Adrenal gland (tissue), 12 donors: Measurements from ENCODE around the gene TOP2A. TPM values are rescaled to one million over a fixed set of nuclear protein-coding genes. Genes with fewer than 3 reads are reported as not detected.

Source experiments
- DNase-seq, 7 donors: peaks; one replicate each; pipeline ENCODE4 v3.0.0-alpha.2; 2019 to 2020
- H3K27ac ChIP-seq, 5 donors: fragments of 200-600 bp; sonication (generic) in 4 of 5; 1 replicate in 3 of 5; 2 replicates in 2 of 5; pipeline versions ENCODE4 v1.5.1 to v1.8.0; 2016 to 2020; ENCODE audit warnings: mild to moderate bottlenecking in 1 of 5
- H3K27me3 ChIP-seq: fragments of 200-600 bp; 2 replicates; pipeline ENCODE4 v1.8.0; 2021
- H3K36me3 ChIP-seq, 2 donors: fragments of 200-600 bp; replicated peaks in 1 of 2; 1 replicate in 1 of 2; 2 replicates in 1 of 2; pipeline versions ENCODE4 v1.5.1 to v1.8.0; 2018 to 2022
- H3K4me1 ChIP-seq, 2 donors: fragments of 200-600 bp; replicated peaks in 1 of 2; 1 replicate in 1 of 2; 2 replicates in 1 of 2; pipeline versions ENCODE4 v1.5.1 to v1.8.0; 2018 to 2021
- H3K4me3 ChIP-seq, 4 donors: fragments of 200-600 bp; sonication (generic) in 3 of 4; one replicate each; pipeline ENCODE4 v1.5.1; 2016 to 2018
- H3K9me3 ChIP-seq, 3 donors: fragments of 200-600 bp; sonication (generic) in 1 of 3; replicated peaks in 1 of 3; 1 replicate in 2 of 3; 2 replicates in 1 of 3; pipeline versions ENCODE4 v1.5.1 to v1.8.0; 2016 to 2021
- POLR2A ChIP-seq, 2 donors: fragments of 450-650 bp; IDR thresholded peaks; one replicate each; pipeline ENCODE4 v1.6.1; 2017; ENCODE audit warnings: antibody characterized with exemption in 2 of 2, mild to moderate bottlenecking in 2 of 2, moderate library complexity in 1 of 2
- WGBS, 4 donors: extraction: QIAGEN DNeasy Blood & Tissue Kit in 2 of 4; methylation state at CpG; one replicate each; pipeline versions ENCODE4 v1.1.5 to v1.1.7; 2013 to 2017; 5-methylcytosine and 5-hydroxymethylcytosine counted together
- intact Hi-C, 2 donors: fragments of 100-400 bp; cut with DNase I; formaldehyde crosslinking; loops; one replicate each; pipeline versions ENCODE4 v1.14.1 to v1.15.0; 2022 to 2023
- polyA plus RNA-seq, 3 donors: library from polyadenylated mRNA; stranded (reverse); fragments of 200-250 nt in 2 of 3; fragments of 350-450 nt in 1 of 3; fragmentation: Illumina TruSeq in 1 of 3; extraction: RNeasy Lipid Tissue Mini Kit (QIAGEN cat#74804) in 1 of 3; gene quantifications; one replicate each; pipeline ENCODE4 v1.2.3, GENCODE V29; 2013 to 2014
- total RNA-seq, 9 donors: library from RNA; depleted of rRNA in 4 of 9; stranded (reverse); fragments of >200 nt in 4 of 9; fragments of 120-200 nt in 1 of 9; fragmentation: NEBNext Ultra II Directional in 1 of 9; extraction: Animal tissue kit (Norgen Biotek cat#: 25700) in 1 of 9; gene quantifications; one replicate each; pipeline versions ENCODE4 v1.1.0 to v1.2.4, GENCODE V29; 2013 to 2023
- TF ChIP-seq, protein P1 (sequence below), 6 experiments: fragments of 450-650 bp in 4 of 6; fragments of 200-600 bp in 2 of 6; sonication (generic) in 1 of 6; IDR thresholded peaks; 1 replicate in 5 of 6; 2 replicates in 1 of 6; pipeline versions ENCODE4 v1.5.1 to v1.8.0; 2016 to 2021; ENCODE audit warnings: antibody characterized with exemption in 6 of 6, mild to moderate bottlenecking in 2 of 6, moderate library complexity in 1 of 6
- donor health status: healthy with polysubstance abuse.
- donor health status: Bipolar disorder and iron deficiency.
- donor health status: DM: yes; HTN: yes; CAD: no.
- donor health status: DM: no; HTN: no; CAD: no.
- donor health status: DM: no; HTN: no; CAD: no.
- donor health status: DM: yes; HTN: yes; CAD: no.

TOP2A gene
- total and polyA plus RNA-seq, 12 donors = 0.32 to 51.1 (median 3.8) TPM

DNA sequence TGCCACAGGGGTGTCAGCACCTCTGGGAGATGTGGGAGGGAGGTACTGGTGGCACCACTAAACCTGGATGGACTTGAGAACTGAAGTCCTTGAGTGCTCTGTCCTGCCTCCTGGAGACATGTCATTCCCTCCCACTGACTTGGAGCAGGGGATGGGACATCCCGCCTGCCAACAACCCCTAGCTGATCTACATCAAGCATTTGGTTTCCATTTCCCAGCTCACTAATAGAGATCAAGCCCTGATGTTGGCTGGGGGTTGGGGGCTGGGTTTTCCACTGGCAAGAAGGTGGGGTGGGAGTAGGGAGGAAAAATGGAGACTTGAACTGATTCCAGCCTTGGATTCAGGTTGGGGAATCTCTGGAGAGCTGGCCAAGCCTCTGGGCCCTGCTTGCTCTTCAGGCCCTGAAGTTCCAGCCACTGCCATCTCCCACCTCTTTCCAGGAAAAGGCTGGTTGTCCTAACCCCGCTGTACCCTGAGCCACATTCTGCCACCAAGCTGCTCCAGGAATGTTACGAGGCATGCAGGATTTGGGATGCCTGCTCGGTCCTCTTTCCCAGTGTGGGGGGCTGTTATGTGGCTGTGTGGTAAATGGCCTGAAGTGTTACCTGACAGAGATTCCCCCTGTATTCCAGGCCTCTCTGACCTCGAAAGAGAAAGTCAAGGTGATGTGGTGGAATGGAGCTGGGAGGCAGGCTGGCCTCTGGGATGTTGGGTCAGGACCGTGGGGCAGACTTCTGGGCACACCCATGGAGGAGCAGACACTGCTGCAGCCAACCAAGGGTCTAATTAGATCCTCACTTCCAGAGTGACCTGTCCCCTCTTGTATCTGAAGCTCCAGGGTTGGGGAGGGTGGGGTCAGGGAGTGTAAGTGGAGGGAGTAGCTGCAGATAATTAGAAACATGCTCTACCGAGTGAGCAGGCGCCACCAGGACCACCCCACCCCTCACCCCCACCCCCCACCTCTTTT, 42.2 kb upstream of the TOP2A start:
- Histone ChIP-seq H3K9me3 (no peaks in the 10 kb centered on the region), H3K27me3 (no peaks in the 10 kb centered on the region), H3K4me1 (peaks cover 0 to 20% of the 10 kb centered on the region in 2 donors), H3K27ac (peak overlapping the region in 1 of 5 donors; percentile 61), H3K36me3 (peaks cover 0 to 33% of the 10 kb centered on the region in 2 donors), H3K4me3 (no peak overlapping the region)
- peak in 1 of 7 donors; percentile 20 for DNase-seq
- WGBS, 4 donors = 71 to 78% (median 77%) methylated on average over 6 to 8 of the region's 8 CpGs
- TF ChIP-seq, protein P1, sequence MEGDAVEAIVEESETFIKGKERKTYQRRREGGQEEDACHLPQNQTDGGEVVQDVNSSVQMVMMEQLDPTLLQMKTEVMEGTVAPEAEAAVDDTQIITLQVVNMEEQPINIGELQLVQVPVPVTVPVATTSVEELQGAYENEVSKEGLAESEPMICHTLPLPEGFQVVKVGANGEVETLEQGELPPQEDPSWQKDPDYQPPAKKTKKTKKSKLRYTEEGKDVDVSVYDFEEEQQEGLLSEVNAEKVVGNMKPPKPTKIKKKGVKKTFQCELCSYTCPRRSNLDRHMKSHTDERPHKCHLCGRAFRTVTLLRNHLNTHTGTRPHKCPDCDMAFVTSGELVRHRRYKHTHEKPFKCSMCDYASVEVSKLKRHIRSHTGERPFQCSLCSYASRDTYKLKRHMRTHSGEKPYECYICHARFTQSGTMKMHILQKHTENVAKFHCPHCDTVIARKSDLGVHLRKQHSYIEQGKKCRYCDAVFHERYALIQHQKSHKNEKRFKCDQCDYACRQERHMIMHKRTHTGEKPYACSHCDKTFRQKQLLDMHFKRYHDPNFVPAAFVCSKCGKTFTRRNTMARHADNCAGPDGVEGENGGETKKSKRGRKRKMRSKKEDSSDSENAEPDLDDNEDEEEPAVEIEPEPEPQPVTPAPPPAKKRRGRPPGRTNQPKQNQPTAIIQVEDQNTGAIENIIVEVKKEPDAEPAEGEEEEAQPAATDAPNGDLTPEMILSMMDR (IDR thresholded peaks at IDR 0.05) = no peak
- TF ChIP-seq POLR2A (IDR thresholded peaks at IDR 0.05) = no peak
- intact Hi-C loops = no loop called here

GRCh38 chr17:40458851-40459482, 41.3 kb upstream of the TOP2A start:
- Histone ChIP-seq H3K27me3 (no peaks in the 10 kb centered on the region), H3K4me1 (peaks cover 0 to 20% of the 10 kb centered on the region in 2 donors), H3K9me3 (no peaks in the 10 kb centered on the region), H3K36me3 (peaks cover 0 to 43% of the 10 kb centered on the region in 2 donors), H3K27ac (peak overlapping the region in 1 of 5 donors; percentile 67), H3K4me3 (no peak overlapping the region)
- TF ChIP-seq, protein P1 (IDR thresholded peaks at IDR 0.05) = no peak
- TF ChIP-seq POLR2A (IDR thresholded peaks at IDR 0.05) = no peak
- no peak for DNase-seq
- intact Hi-C loops = no loop called here
- 82 to 89% (median 87%) methylated on average over 11 to 12 of the region's 12 CpGs for WGBS, 4 donors

GRCh38 chr17:40457964-40458791, 40.5 kb upstream of the TOP2A start:
- DNase-seq = peak in 1 of 7 donors; percentile 19
- H3K4me1 ChIP-seq = peaks cover 0 to 20% of the 10 kb centered on the region in 2 donors

More at GRCh38 chr17:40457964-40458791, 40.5 kb upstream of the TOP2A start:
- intact Hi-C loops = no loop called here
- H3K4me3 ChIP-seq = no peak overlapping the region
- H3K27ac ChIP-seq = peak overlapping the region in 2 of 5 donors; percentile 12 to 67
- H3K27me3 ChIP-seq = no peaks in the 10 kb centered on the region
- H3K9me3 ChIP-seq = no peaks in the 10 kb centered on the region
- no peak for TF ChIP-seq POLR2A (IDR thresholded peaks at IDR 0.05)
- TF ChIP-seq, protein P1 (IDR thresholded peaks at IDR 0.05) = no peak
- peaks cover 0 to 51% of the 10 kb centered on the region in 2 donors for H3K36me3 ChIP-seq
- 43 to 53% (median 45%) methylated on average over 5 to 16 of the region's 16 CpGs for WGBS, 4 donors
